ENCODE measurements around the gene INPP4B. TPM values are rescaled to one million over a fixed set of nuclear protein-coding genes. Genes with fewer than 3 reads are reported as not detected.

The INPP4B gene
- total and polyA plus RNA-seq, 7 experiments from 2014 or later = 52.8 to 77.5 (median 64.2) TPM

- Histone ChIP-seq H3K27ac (ENCODE audit: low read depth, low read length) (no peak overlapping the region), H3K36me3 (ENCODE audit: control insufficient read depth in 2 of 3, insufficient read depth in 3 of 3, low read length in 3 of 3) (no peaks in the 10 kb centered on the region), H3K4me1 (ENCODE audit: control insufficient read depth in 2 of 2, insufficient read depth in 2 of 2, low read length in 2 of 2) (no peaks in the 10 kb centered on the region), H3K9me3 (ENCODE audit: control insufficient read depth in 2 of 3, low read length in 3 of 3) (no peaks in the 10 kb centered on the region), H3K27me3 (ENCODE audit: control insufficient read depth in 2 of 2, insufficient read depth in 2 of 2, low read length in 2 of 2) (no peaks in the 10 kb centered on the region), H3K4me3 (ENCODE audit: low read length) (no peak overlapping the region)
- CTCF ChIA-PET = no interaction called here
- peaks cover 0 to 6% (median 3%) of the 10 kb centered on the region in 7 donors for H3K4me1 Mint-ChIP-seq
- H3K27me3 Mint-ChIP-seq = no peaks in the 10 kb centered on the region
- intact Hi-C loops (cut with micrococcal nuclease) = no loop called here
- no peak overlapping the region for H3K4me3 Mint-ChIP-seq
- H3K9me3 Mint-ChIP-seq = peaks cover 0 to 39% (median 7%) of the 10 kb centered on the region in 11 donors
- DNase-seq (no peak), ATAC-seq (peak; percentile 27)
- POLR2A ChIA-PET = interaction anchor here (0.8 kb wide), 1 partner anchor 253 kb away, joined by 3 read pairs; no protein-coding TSS in a partner anchor
- no peak overlapping the region for H3K27ac Mint-ChIP-seq
- H3K36me3 Mint-ChIP-seq = peaks cover 4 to 19% (median 9%) of the 10 kb centered on the region in 5 donors
These were observed 352.6 kb downstream of the INPP4B start for GRCh38 chr4:142493255-142494110.

GRCh38 chr4:142485452-142485851, 360.6 kb downstream of the INPP4B start:
- no peak for DNase-seq
- Mint-ChIP-seq H3K9me3 (peaks cover 0 to 22% (median 3%) of the 10 kb centered on the region in 11 donors), H3K4me1 (peaks cover 0 to 34% (median 25%) of the 10 kb centered on the region in 7 donors), H3K27ac (peak overlapping the region in 7 of 9 donors; percentile 23 to 65 (median 48)), H3K4me3 (peak overlapping the region in 3 of 10 donors; percentile 8 to 34 (median 32)), H3K36me3 (peaks cover 0 to 13% (median 6%) of the 10 kb centered on the region in 5 donors), H3K27me3 (no peaks in the 10 kb centered on the region)
- intact Hi-C loops (cut with micrococcal nuclease) = loop anchor here in 1 of 2 donors (1.0 kb wide), 1 partner anchor 9 kb away; no protein-coding TSS in a partner anchor
- POLR2A ChIA-PET = interaction anchor here (0.7 to 0.9 kb wide), 2 partner anchors 22 to 78 kb away, joined by 3 to 4 read pairs; no protein-coding TSS in a partner anchor
- Histone ChIP-seq H3K4me1 (ENCODE audit: control insufficient read depth in 2 of 2, insufficient read depth in 2 of 2, low read length in 2 of 2) (peaks cover 0 to 9% of the 10 kb centered on the region in 2 donors), H3K9me3 (ENCODE audit: control insufficient read depth in 2 of 3, low read length in 3 of 3) (no peaks in the 10 kb centered on the region), H3K36me3 (ENCODE audit: control insufficient read depth in 2 of 3, insufficient read depth in 3 of 3, low read length in 3 of 3) (no peaks in the 10 kb centered on the region), H3K4me3 (ENCODE audit: low read length) (no peak overlapping the region), H3K27ac (ENCODE audit: low read depth, low read length) (no peak overlapping the region), H3K27me3 (ENCODE audit: control insufficient read depth in 2 of 2, insufficient read depth in 2 of 2, low read length in 2 of 2) (no peaks in the 10 kb centered on the region)
- ATAC-seq = peak; percentile 52
- CTCF ChIA-PET = interaction anchor here (1.2 kb wide), 1 partner anchor 15 kb away, joined by 3 read pairs; no protein-coding TSS in a partner anchor

- H3K9me3 Mint-ChIP-seq = peaks cover 0 to 4% (median 0%) of the 10 kb centered on the region in 11 donors
- ATAC-seq (no peak), DNase-seq (no peak)
- peaks cover 0 to 3% of the 10 kb centered on the region in 2 donors for H3K4me1 ChIP-seq (ENCODE audit: control insufficient read depth in 2 of 2, insufficient read depth in 2 of 2, low read length in 2 of 2)
- H3K27me3 Mint-ChIP-seq = no peaks in the 10 kb centered on the region
- no peak overlapping the region for H3K27ac Mint-ChIP-seq
- H3K4me3 ChIP-seq (ENCODE audit: low read length) = no peak overlapping the region
- H3K9me3 ChIP-seq (ENCODE audit: control insufficient read depth in 2 of 3, low read length in 3 of 3) = no peaks in the 10 kb centered on the region
- H3K27me3 ChIP-seq (ENCODE audit: control insufficient read depth in 2 of 2, insufficient read depth in 2 of 2, low read length in 2 of 2) = no peaks in the 10 kb centered on the region
- ChIA-PET CTCF (interaction anchor here (0.7 to 0.9 kb wide), 2 partner anchors 198 to 206 kb away, joined by 4 to 9 read pairs; no protein-coding TSS in a partner anchor), POLR2A (no interaction called here)
- H3K36me3 Mint-ChIP-seq = peaks cover 0 to 7% (median 0%) of the 10 kb centered on the region in 5 donors
- peaks cover 7 to 46% (median 38%) of the 10 kb centered on the region in 7 donors for H3K4me1 Mint-ChIP-seq
- H3K36me3 ChIP-seq (ENCODE audit: control insufficient read depth in 2 of 3, insufficient read depth in 3 of 3, low read length in 3 of 3) = no peaks in the 10 kb centered on the region
- intact Hi-C loops (cut with micrococcal nuclease) = loop anchor here in 1 of 2 donors (2.0 kb wide), 1 partner anchor 15 kb away; no protein-coding TSS in a partner anchor
- H3K27ac ChIP-seq (ENCODE audit: low read depth, low read length) = no peak overlapping the region
- H3K4me3 Mint-ChIP-seq = no peak overlapping the region
These were observed 365.9 kb downstream of the INPP4B start for GRCh38 chr4:142480244-142480643.

- no peak overlapping the region for H3K4me3 ChIP-seq (ENCODE audit: low read length)
- H3K36me3 Mint-ChIP-seq = peaks cover 0 to 7% (median 0%) of the 10 kb centered on the region in 5 donors
- H3K4me1 Mint-ChIP-seq = peaks cover 5 to 46% (median 34%) of the 10 kb centered on the region in 7 donors
These were observed 370.4 kb downstream of the INPP4B start for GRCh38 chr4:142475663-142476062.

GRCh38 chr4:142474398-142475087, 371.6 kb downstream of the INPP4B start:
- Histone ChIP-seq H3K4me3 (ENCODE audit: low read length) (no peak overlapping the region), H3K27me3 (ENCODE audit: control insufficient read depth in 2 of 2, insufficient read depth in 2 of 2, low read length in 2 of 2) (no peaks in the 10 kb centered on the region), H3K4me1 (ENCODE audit: control insufficient read depth in 2 of 2, insufficient read depth in 2 of 2, low read length in 2 of 2) (peaks cover 0 to 13% of the 10 kb centered on the region in 2 donors), H3K27ac (ENCODE audit: low read depth, low read length) (no peak overlapping the region), H3K36me3 (ENCODE audit: control insufficient read depth in 2 of 3, insufficient read depth in 3 of 3, low read length in 3 of 3) (no peaks in the 10 kb centered on the region), H3K9me3 (ENCODE audit: control insufficient read depth in 2 of 3, low read length in 3 of 3) (no peaks in the 10 kb centered on the region)
- Mint-ChIP-seq H3K36me3 (peaks cover 0 to 7% (median 0%) of the 10 kb centered on the region in 5 donors), H3K27me3 (no peaks in the 10 kb centered on the region), H3K27ac (peak overlapping the region in 8 of 9 donors; percentile 4 to 69 (median 30)), H3K4me3 (peak overlapping the region in 7 of 10 donors; percentile 8 to 51 (median 28)), H3K9me3 (peaks cover 0 to 4% (median 0%) of the 10 kb centered on the region in 11 donors), H3K4me1 (peaks cover 5 to 46% (median 34%) of the 10 kb centered on the region in 7 donors)
- CTCF ChIA-PET = interaction anchor here (1.0 kb wide), 1 partner anchor 125 kb away, joined by 5 read pairs; no protein-coding TSS in a partner anchor
- intact Hi-C loops (cut with micrococcal nuclease) = no loop called here
- DNase-seq (peak in 5 of 9 donors; percentile 6 to 14 (median 11)), ATAC-seq (peak; percentile 54)
- POLR2A ChIA-PET = interaction anchor here (0.7 kb wide), 1 partner anchor 14 kb away, joined by 3 read pairs; no protein-coding TSS in a partner anchor

More at GRCh38 chr4:142475663-142476062, 370.4 kb downstream of the INPP4B start:
- ATAC-seq (no peak), DNase-seq (no peak)
- Histone ChIP-seq H3K27ac (ENCODE audit: low read depth, low read length) (no peak overlapping the region), H3K4me1 (ENCODE audit: control insufficient read depth in 2 of 2, insufficient read depth in 2 of 2, low read length in 2 of 2) (peaks cover 0 to 13% of the 10 kb centered on the region in 2 donors), H3K9me3 (ENCODE audit: control insufficient read depth in 2 of 3, low read length in 3 of 3) (no peaks in the 10 kb centered on the region), H3K27me3 (ENCODE audit: control insufficient read depth in 2 of 2, insufficient read depth in 2 of 2, low read length in 2 of 2) (no peaks in the 10 kb centered on the region), H3K36me3 (ENCODE audit: control insufficient read depth in 2 of 3, insufficient read depth in 3 of 3, low read length in 3 of 3) (no peaks in the 10 kb centered on the region)
- Mint-ChIP-seq H3K27ac (no peak overlapping the region), H3K27me3 (no peaks in the 10 kb centered on the region), H3K9me3 (peaks cover 0 to 4% (median 0%) of the 10 kb centered on the region in 11 donors), H3K4me3 (no peak overlapping the region)
- ChIA-PET POLR2A (interaction anchor here (0.8 kb wide), 1 partner anchor 9 kb away, joined by 4 read pairs; no protein-coding TSS in a partner anchor), CTCF (interaction anchor here (0.6 kb wide), 1 partner anchor 13 kb away, joined by 3 read pairs; no protein-coding TSS in a partner anchor)
- intact Hi-C loops (cut with micrococcal nuclease) = loop anchor here in 1 of 2 donors (1.0 kb wide), 1 partner anchor 10 kb away; no protein-coding TSS in a partner anchor

GRCh38 chr4:142473960-142474338, 372.2 kb downstream of the INPP4B start:
- Histone ChIP-seq H3K36me3 (ENCODE audit: control insufficient read depth in 2 of 3, insufficient read depth in 3 of 3, low read length in 3 of 3) (no peaks in the 10 kb centered on the region), H3K27me3 (ENCODE audit: control insufficient read depth in 2 of 2, insufficient read depth in 2 of 2, low read length in 2 of 2) (no peaks in the 10 kb centered on the region), H3K27ac (ENCODE audit: low read depth, low read length) (no peak overlapping the region), H3K4me3 (ENCODE audit: low read length) (no peak overlapping the region), H3K4me1 (ENCODE audit: control insufficient read depth in 2 of 2, insufficient read depth in 2 of 2, low read length in 2 of 2) (peaks cover 0 to 13% of the 10 kb centered on the region in 2 donors), H3K9me3 (ENCODE audit: control insufficient read depth in 2 of 3, low read length in 3 of 3) (no peaks in the 10 kb centered on the region)
- intact Hi-C loops (cut with micrococcal nuclease) = no loop called here
- H3K36me3 Mint-ChIP-seq = peaks cover 0 to 7% (median 0%) of the 10 kb centered on the region in 5 donors
- POLR2A ChIA-PET = interaction anchor here (0.7 kb wide), 1 partner anchor 14 kb away, joined by 3 read pairs; no protein-coding TSS in a partner anchor
- CTCF ChIA-PET = interaction anchor here (1.0 kb wide), 1 partner anchor 125 kb away, joined by 5 read pairs; no protein-coding TSS in a partner anchor
- H3K9me3 Mint-ChIP-seq = peaks cover 0 to 4% (median 0%) of the 10 kb centered on the region in 11 donors
- H3K4me3 Mint-ChIP-seq = no peak overlapping the region
- H3K27ac Mint-ChIP-seq = peak overlapping the region in 1 of 9 donors; percentile 69
- no peaks in the 10 kb centered on the region for H3K27me3 Mint-ChIP-seq
- DNase-seq (no peak), ATAC-seq (no peak)
- H3K4me1 Mint-ChIP-seq = peaks cover 5 to 46% (median 34%) of the 10 kb centered on the region in 7 donors
